ENCODE results near the gene PBX1.

- TF ChIP-seq RAD21 (IDR thresholded peaks at IDR 0.05) (no peak), FOXA1 (IDR thresholded peaks at IDR 0.05) (no peak), CTCF (IDR thresholded peaks at IDR 0.05; ENCODE audit: low read depth, low read length, missing input control) (no peak), YY1 (IDR thresholded peaks at IDR 0.05) (no peak), GABPA (IDR thresholded peaks at IDR 0.05 in 1 of 2, conservative IDR thresholded peaks at IDR 0.05 in 1 of 2) (no peak), JUND (IDR thresholded peaks at IDR 0.05) (no peak), ATF3 (IDR thresholded peaks at IDR 0.05) (no peak), ZBTB33 (IDR thresholded peaks at IDR 0.05) (no peak)
Measured at GRCh38 chr1:164746632-164747031, 187.6 kb downstream of the PBX1 start.
